ENCODE measurements around the gene ABCC9.
A peak's percentile ranks its signal among the peaks of the same experiment; 100 is the strongest.

The ABCC9 gene

GRCh38 chr12:21940549-21941505 lies at the start of gene ABCC9:
ABCC9 (minus strand) TSS chr12:21941426; CDS start chr12:21936674, 4,752 bp downstream.
- DNase-seq (ENCODE audit: low read depth), result peak; percentile 18

GRCh38 chr12:21989819-21990412 lies 48.7 kb upstream of the ABCC9 start:
- peak; percentile 45 for DNase-seq (ENCODE audit: low read depth)

DNA sequence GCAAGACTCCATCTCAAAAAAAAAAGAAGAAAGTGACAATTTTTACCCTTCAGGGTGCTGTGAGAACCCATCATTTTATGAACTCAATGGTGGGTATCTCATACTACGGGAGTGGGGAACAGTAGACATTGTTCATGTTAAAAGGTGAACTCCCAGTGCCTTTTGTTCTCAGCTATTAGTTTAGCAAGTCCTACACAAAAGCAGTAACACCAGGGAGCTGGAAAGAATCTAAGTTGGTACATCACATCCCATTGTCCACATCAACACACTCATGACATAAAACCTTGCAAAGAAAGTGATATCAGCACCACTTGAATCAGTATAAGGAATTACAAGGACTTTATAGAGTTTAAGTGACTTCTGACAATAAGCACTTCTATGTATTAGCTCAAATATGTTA lies 47.4 kb upstream of the ABCC9 start:
- DNase-seq (ENCODE audit: low read depth), result no peak

DNA sequence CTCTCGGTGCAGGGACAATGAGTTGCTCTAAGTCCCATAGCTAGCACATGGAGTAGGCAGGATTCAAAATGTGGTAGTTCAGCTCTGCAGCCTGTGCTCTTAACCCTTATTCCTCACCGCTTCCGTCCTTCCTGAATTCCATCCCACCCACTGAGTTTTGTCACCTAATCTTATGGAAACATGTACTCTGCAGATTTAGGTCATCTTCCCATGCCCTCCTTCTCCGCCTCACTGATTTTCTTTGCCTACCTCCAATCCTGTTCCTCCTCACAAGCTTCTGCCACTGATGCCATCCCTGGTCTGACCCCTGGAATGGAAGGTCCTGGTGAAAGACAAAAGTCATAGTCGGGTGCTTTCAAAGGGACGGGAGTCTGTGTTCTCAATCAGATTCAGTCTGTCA lies 46.5 kb upstream of the ABCC9 start:
- DNase-seq (ENCODE audit: low read depth), result no peak

GRCh38 chr12:21985155-21985554 lies 43.9 kb upstream of the ABCC9 start:
- DNase-seq (ENCODE audit: low read depth), result no peak

- DNase-seq (ENCODE audit: low read depth), result no peak
Observed at GRCh38 chr12:21984375-21984774, 43.1 kb upstream of the ABCC9 start.

- DNase-seq (ENCODE audit: low read depth), result no peak
Observed at GRCh38 chr12:21983095-21983494, 41.9 kb upstream of the ABCC9 start.

DNA sequence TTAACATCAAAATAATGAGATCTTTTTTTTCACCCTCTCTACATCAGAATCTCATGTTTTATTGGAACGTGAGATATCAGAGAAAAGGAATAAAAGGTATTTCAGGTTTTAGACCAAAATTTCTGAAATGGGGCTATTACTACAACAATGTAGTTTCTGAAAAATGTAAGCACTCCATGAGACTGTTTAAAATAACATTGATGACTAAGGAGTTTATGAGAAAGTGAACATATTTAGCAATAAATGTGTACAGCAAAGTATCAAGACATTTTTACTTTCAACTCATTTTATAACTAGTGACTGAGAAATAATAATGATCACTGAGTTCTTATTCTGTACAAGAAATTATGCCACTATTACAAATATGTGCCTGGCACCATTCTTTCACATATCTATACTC lies 39.3 kb upstream of the ABCC9 start:
- DNase-seq (ENCODE audit: low read depth), result no peak

- no peak for DNase-seq (ENCODE audit: low read depth)
Observed at GRCh38 chr12:21975293-21975692, 34.1 kb upstream of the ABCC9 start.

DNA sequence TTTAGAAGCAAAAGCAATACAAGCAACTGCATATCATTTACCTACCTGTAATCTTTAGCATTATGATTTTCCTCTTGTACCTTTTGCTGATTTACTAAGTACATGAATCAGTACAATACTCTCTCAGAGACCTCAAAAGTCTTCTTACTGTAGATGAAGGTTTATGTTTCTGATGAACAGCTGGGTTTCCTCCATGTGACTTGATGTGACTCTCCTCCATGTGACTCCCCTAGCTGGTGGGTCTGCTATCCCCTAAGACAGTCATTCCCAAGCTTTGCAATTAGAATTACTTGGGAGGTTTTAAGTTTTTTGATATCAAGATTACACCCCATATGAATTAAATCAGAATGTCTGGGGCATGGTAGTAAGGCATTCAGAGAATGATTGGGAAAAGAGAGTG lies 32.0 kb upstream of the ABCC9 start:
- DNase-seq (ENCODE audit: low read depth), result no peak

DNA sequence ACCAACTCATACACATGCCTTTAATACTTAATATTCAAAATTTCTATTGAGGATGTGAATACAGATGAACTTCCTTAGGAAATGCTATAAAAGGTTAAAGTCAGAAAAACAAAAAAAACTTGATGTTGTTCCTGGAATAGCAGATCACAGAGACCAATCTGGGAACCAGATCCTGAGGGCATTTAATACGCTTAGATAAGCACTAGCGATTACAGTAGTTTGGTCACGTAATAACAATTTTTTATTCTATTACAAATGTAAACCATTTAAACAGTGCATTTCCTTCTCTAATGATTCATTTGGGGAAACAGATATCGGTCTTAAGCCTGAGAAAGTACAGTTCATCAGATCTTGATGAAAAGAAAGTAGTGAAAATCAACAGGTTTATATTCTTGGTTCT lies 30.8 kb upstream of the ABCC9 start:
- DNase-seq (ENCODE audit: low read depth), result no peak

DNA sequence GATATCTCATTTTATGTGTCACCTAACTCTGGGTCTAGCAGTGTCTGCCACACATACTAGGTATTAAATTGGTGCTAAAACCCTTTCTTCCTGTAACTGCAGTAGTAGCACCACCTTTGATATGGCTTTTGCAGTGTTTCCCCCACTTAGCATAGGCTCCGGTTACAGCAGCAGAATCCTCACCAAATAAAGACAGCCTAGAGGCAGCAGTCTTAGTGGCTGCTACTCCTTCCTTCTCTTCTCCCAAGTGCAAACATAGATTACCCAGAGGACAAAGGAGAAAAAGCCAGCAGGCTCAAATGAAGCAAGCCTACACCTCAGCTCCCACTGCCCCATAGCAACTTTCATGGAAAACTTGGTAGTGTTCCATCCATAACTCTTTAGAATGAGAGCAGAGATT lies 30.1 kb upstream of the ABCC9 start:
- DNase-seq (ENCODE audit: low read depth), result no peak

DNA sequence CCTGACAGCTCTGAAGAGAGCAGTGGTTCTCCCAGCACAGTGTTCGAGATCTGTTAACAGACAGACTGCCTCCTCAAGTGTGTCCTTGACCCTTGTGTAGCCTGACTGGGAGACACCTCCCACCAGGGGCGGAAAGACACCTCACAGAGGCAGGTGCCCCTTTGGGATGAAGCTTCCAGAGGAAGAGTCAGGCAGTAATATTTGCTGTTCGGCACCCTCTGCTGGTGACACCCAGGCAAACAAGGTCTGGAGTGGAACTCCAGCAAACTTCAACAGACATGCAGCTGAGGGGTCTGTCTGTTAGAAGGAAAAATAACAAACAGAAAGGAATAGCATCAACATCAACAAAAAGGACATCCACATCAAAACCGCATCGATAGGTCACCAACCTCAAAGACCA lies 21.6 kb upstream of the ABCC9 start:
- DNase-seq (ENCODE audit: low read depth), result no peak

DNA sequence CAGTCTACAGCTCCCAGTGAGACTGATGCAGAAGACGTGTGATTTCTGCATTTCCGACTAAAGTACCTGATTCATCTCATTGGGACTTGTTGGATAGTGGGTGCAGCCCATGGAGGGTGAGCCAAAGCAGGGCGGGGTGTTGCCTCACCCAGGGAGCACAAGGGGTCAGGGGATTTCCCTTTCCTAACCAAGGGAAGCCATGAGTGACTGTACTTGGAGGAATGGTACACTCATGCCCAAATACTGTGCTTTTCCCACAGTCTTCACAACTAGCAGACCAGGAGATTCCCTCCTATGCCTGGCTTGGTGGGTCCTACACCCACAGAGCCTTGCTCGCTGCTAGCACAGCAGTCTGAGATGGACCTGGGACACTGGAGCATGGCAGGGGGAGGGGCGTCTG lies 21.0 kb upstream of the ABCC9 start:
- peak; percentile 12 for DNase-seq (ENCODE audit: low read depth)

DNA sequence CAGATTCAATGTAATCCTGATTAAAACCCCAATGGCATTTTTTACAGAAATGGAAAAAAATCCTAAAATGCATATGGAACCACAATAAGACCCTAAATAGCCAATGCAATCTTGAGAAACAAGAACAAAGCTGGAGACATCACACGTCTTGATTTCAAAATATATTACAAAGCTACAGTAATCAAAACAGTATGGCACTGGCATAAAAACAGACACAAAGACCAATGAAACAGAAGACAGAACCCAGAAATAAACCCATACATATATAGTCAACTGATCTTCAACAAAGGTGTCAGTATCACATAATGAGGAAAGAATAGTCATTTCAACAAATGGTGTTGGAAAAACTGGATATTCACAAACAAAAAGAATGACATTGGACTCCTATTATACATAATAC lies 9.4 kb upstream of the ABCC9 start:
- no peak for DNase-seq (ENCODE audit: low read depth)

DNA sequence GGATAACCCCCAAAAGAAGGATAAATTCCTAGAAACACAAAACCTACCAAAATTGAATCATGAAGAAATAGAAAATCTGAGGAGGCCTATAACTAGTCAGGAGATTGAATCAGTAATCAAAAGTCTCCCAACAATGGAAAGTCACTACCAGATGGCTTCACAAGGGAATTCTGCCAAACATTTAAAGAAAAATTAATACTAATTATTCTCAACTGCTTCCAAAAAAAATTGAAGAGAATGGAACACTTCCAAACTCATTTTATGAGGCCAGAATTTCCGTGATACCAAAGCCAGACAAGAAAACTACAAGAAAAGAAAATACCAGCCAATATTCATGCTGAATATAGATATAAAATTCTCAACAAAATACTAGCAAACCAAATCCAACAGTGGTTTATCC lies 7.8 kb upstream of the ABCC9 start:
- no peak for DNase-seq (ENCODE audit: low read depth)

GRCh38 chr12:21946983-21947382 lies 5.8 kb upstream of the ABCC9 start:
- no peak for DNase-seq (ENCODE audit: low read depth)

DNA sequence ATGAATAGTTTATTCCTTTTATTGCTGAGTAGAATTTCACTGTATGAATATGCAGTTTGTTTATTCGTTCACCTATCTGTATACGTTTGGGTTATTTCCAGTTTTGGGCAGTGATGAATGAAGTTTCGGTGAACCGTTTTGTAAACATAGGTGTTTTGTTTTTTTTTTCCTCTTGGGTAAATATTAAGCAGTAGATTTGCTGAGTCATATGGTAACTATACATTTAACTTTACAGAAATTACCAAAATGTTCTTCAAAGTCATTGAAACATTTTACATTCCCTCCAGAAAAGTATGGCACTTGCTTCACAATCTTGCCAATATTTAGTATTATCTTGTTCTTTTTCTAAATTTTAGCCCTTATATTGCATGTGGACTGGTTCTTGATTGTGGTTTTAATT lies 3.8 kb upstream of the ABCC9 start:
- DNase-seq (ENCODE audit: low read depth), result no peak

- no peak for DNase-seq (ENCODE audit: low read depth)
Observed at GRCh38 chr12:21942377-21942703, 1.1 kb upstream of the ABCC9 start.

DNA sequence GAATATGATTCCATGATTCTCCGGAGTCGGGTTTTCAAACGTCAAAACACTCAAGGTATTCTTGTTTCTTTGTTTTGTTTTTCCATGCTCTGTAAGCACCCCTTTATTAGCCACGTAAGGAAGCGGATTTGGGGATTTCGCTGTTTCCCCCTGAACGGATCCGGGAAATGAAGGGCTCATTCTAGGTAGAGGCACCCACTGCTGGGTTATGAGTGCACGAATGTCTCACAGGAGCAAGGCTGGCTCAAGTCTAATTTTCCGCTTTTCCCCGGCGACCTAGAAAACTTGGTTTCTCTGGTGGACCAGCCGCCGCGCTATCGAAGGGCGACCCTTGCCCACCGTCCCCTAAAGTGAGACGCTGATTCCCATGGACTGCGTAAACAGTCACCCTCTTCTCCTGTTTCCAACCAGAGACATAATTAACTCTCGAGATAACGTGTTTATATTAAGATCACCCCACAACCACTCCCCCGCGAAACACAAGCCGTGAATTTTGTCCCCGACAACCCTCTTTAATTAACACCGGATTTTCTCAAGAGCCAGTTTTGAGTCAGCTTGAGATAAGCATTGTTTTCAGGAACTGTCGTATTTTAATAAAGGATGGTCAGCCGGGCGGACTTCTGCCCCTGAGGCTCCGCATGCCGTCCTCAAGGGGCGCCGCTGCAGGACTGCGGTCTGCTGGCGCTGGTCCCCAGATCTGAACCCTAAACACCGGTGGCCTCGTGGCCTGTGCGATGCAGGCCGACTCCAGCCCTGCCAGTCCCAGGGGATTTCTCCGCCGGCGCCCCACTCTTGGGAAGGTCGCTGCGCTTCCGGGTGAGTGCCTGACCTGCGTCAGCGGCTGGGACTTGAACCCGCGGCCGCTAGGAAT lies 515 bp upstream of the ABCC9 start:
- peak; percentile 25 for DNase-seq (ENCODE audit: low read depth)

- no peak for DNase-seq (ENCODE audit: low read depth)
Observed at GRCh38 chr12:21939435-21939834, 1.8 kb downstream of the ABCC9 start.

GRCh38 chr12:21938879-21939278 lies 2.3 kb downstream of the ABCC9 start:
- DNase-seq (ENCODE audit: low read depth), result no peak

- DNase-seq (ENCODE audit: low read depth), result no peak
Observed at GRCh38 chr12:21934173-21934572, 7.1 kb downstream of the ABCC9 start.
